PFSK-1 (cell line): ENCODE data around the gene DOCK1.

Source experiments
- FOXP2 ChIP-seq: optimal IDR thresholded peaks from 2 replicates; pipeline ENCODE3; 2011; ENCODE audit warnings: borderline replicate concordance, control low read depth, inconsistent platforms; ENCODE audit not compliant: insufficient read depth; ENCODE audit errors: extremely low read length, extremely low read depth
- POLR2AphosphoS5 ChIP-seq: IDR thresholded peaks from 2 replicates; pipeline ENCODE4 v1.6.1; 2012; ENCODE audit warnings: low read depth, mild to moderate bottlenecking, control low read depth, low read length, moderate library complexity
- REST ChIP-seq, 2 experiments: IDR thresholded peaks; 2 replicates each; pipeline versions ENCODE4 v1.6.1 to v1.8.0; 2011 to 2012; ENCODE audit warnings: low read depth in 2 of 2, low read length in 2 of 2, control low read depth in 1 of 2, inconsistent platforms in 1 of 2, mild to moderate bottlenecking in 1 of 2, moderate library complexity in 1 of 2; ENCODE audit not compliant: insufficient read depth in 1 of 2
- SIN3A ChIP-seq: IDR thresholded peaks from 2 replicates; pipeline ENCODE4 v1.6.1; 2012; ENCODE audit warnings: mild to moderate bottlenecking, low read length, moderate library complexity, borderline replicate concordance; ENCODE audit not compliant: insufficient read depth
- TAF1 ChIP-seq: IDR thresholded peaks from 2 replicates; pipeline ENCODE4 v1.6.1; 2012; ENCODE audit warnings: low read length, control low read depth, borderline replicate concordance; ENCODE audit not compliant: insufficient read depth

The DOCK1 gene

DNA sequence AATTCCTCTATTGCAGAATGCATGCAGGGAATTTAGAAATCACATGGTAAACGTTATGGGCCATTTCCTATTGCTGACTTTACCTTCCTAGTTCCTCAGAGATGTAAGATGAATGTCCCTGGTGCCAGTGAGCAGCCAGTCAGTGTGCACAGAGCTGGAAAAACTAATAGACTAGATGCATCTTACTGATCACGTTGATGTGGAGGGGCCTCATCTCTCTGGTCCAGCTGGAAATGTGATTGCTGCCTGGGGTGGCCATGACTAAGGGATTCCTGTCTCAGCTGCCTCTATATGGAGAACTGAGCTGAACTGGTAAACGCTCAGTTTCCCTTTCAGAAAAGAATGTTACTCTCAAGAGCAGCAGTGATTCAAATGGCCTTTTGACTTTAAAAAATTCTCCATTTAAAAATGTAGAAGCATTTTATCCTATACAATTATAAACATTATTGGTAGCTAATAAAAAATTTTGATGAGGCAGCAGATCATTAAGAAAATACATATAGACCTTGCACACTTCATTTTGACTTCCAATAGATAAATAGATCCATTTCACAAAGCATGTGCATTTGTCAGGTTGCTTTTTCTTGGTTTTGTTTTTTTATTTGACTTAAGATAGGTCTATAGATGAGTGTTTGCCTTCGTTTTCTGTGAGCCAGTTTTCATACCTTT is 371.7 kb downstream of the DOCK1 start:
- TF ChIP-seq FOXP2 (no peak), TAF1 (no peak), POLR2AphosphoS5 (no peak), REST (IDR thresholded peaks at IDR 0.05; ENCODE audit: insufficient read depth in 1 of 2, low read depth in 2 of 2, low read length in 2 of 2) (no peak), SIN3A (no peak)

- no peak for TF ChIP-seq SIN3A
- no peak for TF ChIP-seq POLR2AphosphoS5
- no peak for TF ChIP-seq FOXP2
- no peak for TF ChIP-seq TAF1
These were observed 372.8 kb downstream of the DOCK1 start for GRCh38 chr10:127278001-127278400.

GRCh38 chr10:127279334-127279774 is 374.1 kb downstream of the DOCK1 start:
- TF ChIP-seq FOXP2 (no peak), REST (IDR thresholded peaks at IDR 0.05; ENCODE audit: insufficient read depth in 1 of 2, low read depth in 2 of 2, low read length in 2 of 2) (no peak), TAF1 (no peak), POLR2AphosphoS5 (no peak), SIN3A (no peak)

DNA sequence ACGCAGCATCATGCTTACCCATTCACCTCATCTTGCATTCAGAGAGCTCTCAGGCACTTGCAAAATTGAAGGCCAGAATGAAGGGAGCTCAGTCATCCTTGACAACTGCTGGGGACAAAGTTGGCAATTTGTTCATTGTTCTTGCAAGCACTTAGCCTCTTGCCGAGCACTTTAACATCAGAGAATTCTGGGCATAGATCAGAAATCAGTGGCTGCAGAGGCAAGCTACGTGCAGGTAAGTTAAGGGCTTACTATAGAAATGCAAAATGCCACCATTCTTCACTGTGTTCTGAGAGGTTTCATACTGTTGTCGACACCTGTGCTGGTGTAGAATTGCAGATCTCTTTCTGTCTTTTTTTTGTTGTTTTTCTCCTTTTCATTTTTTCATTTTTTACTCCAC is 375.2 kb downstream of the DOCK1 start:
- TF ChIP-seq SIN3A (no peak), REST (IDR thresholded peaks at IDR 0.05; ENCODE audit: insufficient read depth in 1 of 2, low read depth in 2 of 2, low read length in 2 of 2) (no peak), POLR2AphosphoS5 (no peak), TAF1 (no peak), FOXP2 (no peak)

- TF ChIP-seq FOXP2: no peak
- TF ChIP-seq POLR2AphosphoS5: no peak
- TF ChIP-seq TAF1: no peak
- no peak for TF ChIP-seq REST (IDR thresholded peaks at IDR 0.05; ENCODE audit: insufficient read depth in 1 of 2, low read depth in 2 of 2, low read length in 2 of 2)
- TF ChIP-seq SIN3A: no peak
These were observed 377.8 kb downstream of the DOCK1 start for GRCh38 chr10:127283017-127283416.
